Measurements from ENCODE around the gene LNP1.

- TF ChIP-seq CTCF (IDR thresholded peaks at IDR 0.05; ENCODE audit: insufficient read depth, low read length) (no peak), POLR2AphosphoS5 (IDR thresholded peaks at IDR 0.05; ENCODE audit: low read depth) (no peak)
Observed at GRCh38 chr3:100424261-100424660, 22.9 kb downstream of the LNP1 start.

All from HL-60 (cell line).